ENCODE results near the gene GUCY2C. TPM values are rescaled to one million over a fixed set of nuclear protein-coding genes. Genes with fewer than 3 reads are reported as not detected.

The GUCY2C gene
- total RNA-seq, 1 donor from 2014 or later = 1.2 TPM

DNA sequence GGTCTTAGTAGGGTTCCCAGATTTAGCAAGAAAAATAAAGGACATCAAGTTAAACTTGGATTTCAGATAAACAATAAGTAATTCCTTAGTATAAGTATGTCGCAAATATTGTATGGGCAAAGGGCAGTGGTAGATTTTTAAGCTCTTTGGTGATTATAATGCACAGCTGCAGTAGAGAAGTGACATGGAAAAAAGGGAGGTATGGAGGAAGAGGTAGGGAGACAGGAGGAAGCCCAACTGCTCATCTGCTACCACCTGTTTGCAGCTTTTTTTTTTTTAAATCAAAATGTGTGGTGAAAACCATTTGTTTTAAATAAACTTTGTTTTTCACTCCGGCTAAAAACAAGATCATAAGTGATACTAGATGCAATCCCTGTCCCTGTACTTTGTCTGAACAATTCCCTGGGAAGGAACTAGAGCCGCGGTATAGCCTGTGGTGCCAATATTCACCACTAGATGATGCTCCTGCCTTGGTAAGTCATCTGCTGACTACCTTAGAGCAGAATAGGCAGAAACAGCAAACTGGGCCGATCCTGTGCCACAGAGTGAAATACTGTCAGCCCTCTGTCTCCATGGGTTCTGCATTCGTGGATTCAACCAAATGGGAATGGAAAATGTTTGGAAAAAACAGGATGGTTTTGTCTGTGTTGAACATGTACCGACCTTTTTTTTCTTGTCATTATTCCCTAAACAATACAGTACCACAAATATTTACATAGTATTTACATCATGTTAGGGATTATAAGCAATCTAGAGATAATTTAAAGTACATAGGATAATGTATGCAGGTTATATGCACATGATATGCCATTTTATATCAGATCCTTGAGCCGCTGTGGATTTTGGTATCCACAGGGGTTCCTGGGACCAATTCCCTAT, 66.3 kb downstream of the GUCY2C start:
- Mint-ChIP-seq H3K4me3 (ENCODE audit: low read depth) (no peak overlapping the region), H3K27ac (peak overlapping the region; percentile 93), H3K9me3 (ENCODE audit: low read depth) (peaks cover 7% of the 10 kb centered on the region), H3K4me1 (ENCODE audit: low read depth) (peaks cover 33% of the 10 kb centered on the region), H3K27me3 (no peaks in the 10 kb centered on the region), H3K36me3 (ENCODE audit: insufficient read depth) (peaks cover 2% of the 10 kb centered on the region)
- TF ChIP-seq, protein P1, sequence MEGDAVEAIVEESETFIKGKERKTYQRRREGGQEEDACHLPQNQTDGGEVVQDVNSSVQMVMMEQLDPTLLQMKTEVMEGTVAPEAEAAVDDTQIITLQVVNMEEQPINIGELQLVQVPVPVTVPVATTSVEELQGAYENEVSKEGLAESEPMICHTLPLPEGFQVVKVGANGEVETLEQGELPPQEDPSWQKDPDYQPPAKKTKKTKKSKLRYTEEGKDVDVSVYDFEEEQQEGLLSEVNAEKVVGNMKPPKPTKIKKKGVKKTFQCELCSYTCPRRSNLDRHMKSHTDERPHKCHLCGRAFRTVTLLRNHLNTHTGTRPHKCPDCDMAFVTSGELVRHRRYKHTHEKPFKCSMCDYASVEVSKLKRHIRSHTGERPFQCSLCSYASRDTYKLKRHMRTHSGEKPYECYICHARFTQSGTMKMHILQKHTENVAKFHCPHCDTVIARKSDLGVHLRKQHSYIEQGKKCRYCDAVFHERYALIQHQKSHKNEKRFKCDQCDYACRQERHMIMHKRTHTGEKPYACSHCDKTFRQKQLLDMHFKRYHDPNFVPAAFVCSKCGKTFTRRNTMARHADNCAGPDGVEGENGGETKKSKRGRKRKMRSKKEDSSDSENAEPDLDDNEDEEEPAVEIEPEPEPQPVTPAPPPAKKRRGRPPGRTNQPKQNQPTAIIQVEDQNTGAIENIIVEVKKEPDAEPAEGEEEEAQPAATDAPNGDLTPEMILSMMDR (IDR thresholded peaks at IDR 0.05; ENCODE audit: unreplicated experiment) = peak; percentile 99
- peak; percentile 74 for DNase-seq (ENCODE audit: low spot score, unreplicated experiment)

DNA sequence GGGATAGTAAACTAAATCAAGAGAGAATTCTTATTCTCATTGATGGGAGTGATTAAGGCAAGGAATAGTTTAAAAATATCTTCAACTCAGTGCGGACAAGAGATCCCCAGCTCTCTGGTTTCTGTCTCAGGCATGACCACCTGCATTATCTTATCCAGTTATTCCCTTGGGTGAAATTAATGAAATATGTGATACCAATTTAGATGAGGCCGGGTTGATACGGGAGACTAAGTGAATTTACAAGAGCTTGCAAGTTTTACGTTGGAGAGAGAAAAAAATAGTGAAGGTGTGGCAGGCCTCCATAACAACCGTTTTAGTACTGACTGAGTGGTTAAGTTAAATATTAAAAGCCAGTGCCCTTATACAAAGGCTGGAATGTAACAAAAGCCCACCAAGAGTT, 67.6 kb downstream of the GUCY2C start:
- H3K27me3 Mint-ChIP-seq = no peaks in the 10 kb centered on the region
- peak overlapping the region; percentile 29 for H3K4me3 Mint-ChIP-seq (ENCODE audit: low read depth)
- H3K36me3 Mint-ChIP-seq (ENCODE audit: insufficient read depth) = peaks cover 2% of the 10 kb centered on the region
- DNase-seq (ENCODE audit: low spot score, unreplicated experiment) = no peak
- peaks cover 33% of the 10 kb centered on the region for H3K4me1 Mint-ChIP-seq (ENCODE audit: low read depth)
- no peaks in the 10 kb centered on the region for H3K9me3 Mint-ChIP-seq (ENCODE audit: low read depth)
- H3K27ac Mint-ChIP-seq = peak overlapping the region; percentile 93
- TF ChIP-seq, protein P1 (IDR thresholded peaks at IDR 0.05; ENCODE audit: unreplicated experiment) = no peak

DNA sequence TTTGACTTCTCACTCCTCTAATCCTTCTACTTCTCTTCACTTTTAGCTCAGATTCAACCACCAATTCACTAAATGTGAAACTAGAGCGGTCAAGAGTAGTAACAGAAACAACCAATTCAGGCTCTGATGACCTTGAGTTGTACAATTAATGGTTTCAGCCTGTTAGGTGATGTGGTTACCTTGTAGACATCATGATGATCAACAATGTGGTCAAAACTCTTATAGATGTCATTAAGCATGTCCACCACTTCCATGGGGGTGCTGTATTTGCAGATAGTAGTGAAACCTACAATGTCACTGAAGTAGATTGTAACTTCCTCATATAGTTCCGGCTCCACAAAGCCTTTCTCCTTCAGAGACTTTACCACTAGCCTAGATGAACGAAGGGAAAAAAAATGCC, 74.6 kb downstream of the GUCY2C start:
- no peak for DNase-seq (ENCODE audit: low spot score, unreplicated experiment)
- TF ChIP-seq, protein P1 (IDR thresholded peaks at IDR 0.05; ENCODE audit: unreplicated experiment) = no peak
- H3K27me3 Mint-ChIP-seq = no peaks in the 10 kb centered on the region
- H3K36me3 Mint-ChIP-seq (ENCODE audit: insufficient read depth) = peaks cover 4% of the 10 kb centered on the region
- H3K4me1 Mint-ChIP-seq (ENCODE audit: low read depth) = peaks cover 16% of the 10 kb centered on the region
- no peak overlapping the region for H3K4me3 Mint-ChIP-seq (ENCODE audit: low read depth)
- H3K27ac Mint-ChIP-seq = no peak overlapping the region
- peaks cover 8% of the 10 kb centered on the region for H3K9me3 Mint-ChIP-seq (ENCODE audit: low read depth)

DNA sequence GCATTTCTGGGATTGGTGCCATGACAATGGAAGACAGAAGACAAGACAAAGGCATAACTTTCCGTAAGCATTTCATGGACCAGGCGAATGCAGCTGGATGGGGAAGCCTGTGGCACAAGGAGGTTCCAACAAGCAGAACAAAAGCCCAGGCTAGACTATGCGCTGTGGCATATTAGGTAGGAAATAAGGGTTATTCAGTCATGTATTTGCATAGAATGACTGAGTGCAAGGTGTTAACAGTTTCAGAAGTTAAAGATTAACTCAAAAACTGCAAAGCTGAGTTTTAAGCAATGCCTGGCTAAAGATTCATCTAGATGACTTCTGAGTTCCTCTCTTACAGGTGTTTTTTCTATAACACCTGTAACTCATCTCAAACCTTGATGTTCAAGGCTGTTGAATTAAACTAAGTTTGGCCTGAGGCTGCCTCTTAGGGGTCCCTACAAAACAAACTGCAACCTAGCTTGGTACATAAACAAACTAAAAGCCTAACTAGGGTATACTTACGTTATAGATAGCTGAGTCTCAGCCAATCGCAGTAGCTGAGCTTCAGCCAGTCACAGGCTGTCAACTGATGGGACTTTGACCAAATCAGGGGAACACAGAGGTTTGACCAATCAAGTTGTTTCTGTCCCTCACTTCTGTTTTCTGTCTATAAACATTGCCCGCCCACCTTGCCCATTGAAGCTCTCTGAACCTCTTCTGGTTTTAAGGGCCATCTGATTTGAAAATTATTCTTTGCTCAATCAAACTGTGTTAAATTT, 76.5 kb downstream of the GUCY2C start:
- DNase-seq (ENCODE audit: low spot score, unreplicated experiment) = no peak
- Mint-ChIP-seq H3K9me3 (ENCODE audit: low read depth) (peaks cover 8% of the 10 kb centered on the region), H3K27ac (peak overlapping the region; percentile 5), H3K4me3 (ENCODE audit: low read depth) (no peak overlapping the region), H3K36me3 (ENCODE audit: insufficient read depth) (peaks cover 5% of the 10 kb centered on the region), H3K4me1 (ENCODE audit: low read depth) (peaks cover 14% of the 10 kb centered on the region), H3K27me3 (no peaks in the 10 kb centered on the region)
- TF ChIP-seq, protein P1 (IDR thresholded peaks at IDR 0.05; ENCODE audit: unreplicated experiment) = no peak

DNA sequence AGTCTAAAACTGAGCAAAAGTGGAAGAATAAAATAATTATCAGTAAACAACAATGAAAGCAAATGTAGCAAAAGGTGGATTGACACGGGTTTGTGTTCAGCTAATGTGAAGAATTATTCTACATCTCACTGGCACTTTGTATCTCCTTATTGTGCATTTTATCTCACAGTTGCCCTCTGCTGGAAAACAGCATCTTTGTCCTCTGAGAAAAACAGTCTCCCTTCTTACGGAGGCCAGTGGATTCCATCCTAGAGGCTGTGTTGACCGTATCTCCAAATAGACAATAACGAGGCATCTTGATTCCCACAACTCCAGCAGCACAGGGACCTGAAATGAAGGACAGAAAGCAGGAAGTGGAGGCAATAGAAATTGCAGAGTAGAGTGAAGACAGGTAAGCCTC, 77.4 kb downstream of the GUCY2C start:
- Mint-ChIP-seq H3K27me3 (no peaks in the 10 kb centered on the region), H3K4me1 (ENCODE audit: low read depth) (peaks cover 14% of the 10 kb centered on the region), H3K36me3 (ENCODE audit: insufficient read depth) (peaks cover 4% of the 10 kb centered on the region), H3K27ac (no peak overlapping the region), H3K4me3 (ENCODE audit: low read depth) (no peak overlapping the region), H3K9me3 (ENCODE audit: low read depth) (peaks cover 8% of the 10 kb centered on the region)
- TF ChIP-seq, protein P1 (IDR thresholded peaks at IDR 0.05; ENCODE audit: unreplicated experiment) = peak; percentile 32
- DNase-seq (ENCODE audit: low spot score, unreplicated experiment) = no peak

Measured in progenitor cell of endocrine pancreas (in vitro differentiated cells).